Neutrophil (primary cell): ENCODE results near the gene ABLIM2.

Experiments used
- H3K27ac ChIP-seq: fragments of 200-600 bp; sonication (generic); 2 replicates; pipeline ENCODE4 v1.5.1; 2016; ENCODE audit warnings: mild to moderate bottlenecking, moderate library complexity
- H3K27me3 ChIP-seq: fragments of 200-600 bp; sonication (generic); 2 replicates; pipeline ENCODE4 v1.6.0; 2016; ENCODE audit warnings: mild to moderate bottlenecking
- H3K36me3 ChIP-seq: fragments of 200-600 bp; sonication (generic); 2 replicates; pipeline ENCODE4 v1.5.1; 2017
- H3K4me1 ChIP-seq, 2 experiments: fragments of 200-600 bp in 1 of 2; sonication (generic) in 1 of 2; 1 replicate in 1 of 2; 2 replicates in 1 of 2; pipeline versions ENCODE4 v1.5.1 to v1.6.1; 2013 to 2016; ENCODE audit warnings: low read depth in 1 of 2, low read length in 1 of 2, mild to moderate bottlenecking in 1 of 2, moderate library complexity in 1 of 2; ENCODE audit not compliant: control insufficient read depth in 1 of 2, insufficient read depth in 1 of 2
- H3K4me3 ChIP-seq, 2 experiments: fragments of 200-600 bp in 1 of 2; sonication (generic) in 1 of 2; 1 replicate in 1 of 2; 2 replicates in 1 of 2; pipeline ENCODE4 v1.5.1; 2013 to 2016; ENCODE audit warnings: low read depth in 1 of 2, low read length in 1 of 2, mild to moderate bottlenecking in 1 of 2, moderate library complexity in 1 of 2
- H3K9me3 ChIP-seq: fragments of 200-600 bp; sonication (generic); 2 replicates; pipeline ENCODE4 v1.5.1; 2016
- CTCF ChIP-seq: fragments of 200-600 bp; sonication (generic); IDR thresholded peaks from 2 replicates; pipeline ENCODE4 v1.5.1; 2016; ENCODE audit warnings: antibody characterized with exemption

Gene ABLIM2

GRCh38 chr4:8033067-8033755, 125.4 kb downstream of the ABLIM2 start:
- Histone ChIP-seq H3K4me1 (no peaks in the 10 kb centered on the region), H3K4me3 (no peak overlapping the region), H3K36me3 (no peaks in the 10 kb centered on the region), H3K27me3 (peaks cover 41% of the 10 kb centered on the region), H3K27ac (no peak overlapping the region), H3K9me3 (no peaks in the 10 kb centered on the region)
- no peak for TF ChIP-seq CTCF

- Histone ChIP-seq H3K9me3 (no peaks in the 10 kb centered on the region), H3K27me3 (peaks cover 33% of the 10 kb centered on the region), H3K27ac (no peak overlapping the region), H3K4me1 (no peaks in the 10 kb centered on the region), H3K4me3 (no peak overlapping the region), H3K36me3 (no peaks in the 10 kb centered on the region)
- no peak for TF ChIP-seq CTCF
Observed at GRCh38 chr4:8032381-8032780, 126.2 kb downstream of the ABLIM2 start.

GRCh38 chr4:8030121-8030781, 128.4 kb downstream of the ABLIM2 start:
- TF ChIP-seq CTCF = no peak
- Histone ChIP-seq H3K36me3 (no peaks in the 10 kb centered on the region), H3K4me1 (no peaks in the 10 kb centered on the region), H3K4me3 (no peak overlapping the region), H3K27me3 (peaks cover 15% of the 10 kb centered on the region), H3K27ac (no peak overlapping the region), H3K9me3 (no peaks in the 10 kb centered on the region)

GRCh38 chr4:8029689-8030088, 128.9 kb downstream of the ABLIM2 start:
- TF ChIP-seq CTCF = no peak
- no peak overlapping the region for H3K4me3 ChIP-seq
- peaks cover 12% of the 10 kb centered on the region for H3K27me3 ChIP-seq
- H3K36me3 ChIP-seq = no peaks in the 10 kb centered on the region
- H3K9me3 ChIP-seq = no peaks in the 10 kb centered on the region
- H3K4me1 ChIP-seq = no peaks in the 10 kb centered on the region
- no peak overlapping the region for H3K27ac ChIP-seq

GRCh38 chr4:8028884-8029568, 129.6 kb downstream of the ABLIM2 start:
- H3K27me3 ChIP-seq = peaks cover 11% of the 10 kb centered on the region
- no peak overlapping the region for H3K27ac ChIP-seq
- H3K9me3 ChIP-seq = no peaks in the 10 kb centered on the region

More at GRCh38 chr4:8028884-8029568, 129.6 kb downstream of the ABLIM2 start:
- no peak for TF ChIP-seq CTCF
- H3K4me3 ChIP-seq = no peak overlapping the region
- H3K4me1 ChIP-seq = no peaks in the 10 kb centered on the region
- no peaks in the 10 kb centered on the region for H3K36me3 ChIP-seq
